GM12865 (cell line): ENCODE results near the gene UVRAG.

ENCODE experiments used
- DNase-seq: peaks from one replicate; pipeline ENCODE4 v3.0.0; 2010; ENCODE audit warnings: low read depth
- H3K4me3 ChIP-seq: 2 replicates; pipeline ENCODE4 v1.5.1; 2011; ENCODE audit warnings: mild to moderate bottlenecking, low read depth, low read length, control low read depth
- CTCF ChIP-seq: IDR thresholded peaks from 2 replicates; pipeline ENCODE4 v1.5.1; 2011; ENCODE audit warnings: low read length, control low read depth, low read depth, inconsistent platforms; ENCODE audit not compliant: insufficient read depth; ENCODE audit errors: missing control alignments

UVRAG gene

GRCh38 chr11:76151556-76152085 is 336.6 kb downstream of the UVRAG start:
- H3K4me3 ChIP-seq = peak overlapping the region; percentile 13; the same call in 1 of the 2 replicates
- DNase-seq = no peak
- no peak for TF ChIP-seq CTCF

- TF ChIP-seq CTCF = peak; percentile 97
- peak; percentile 91 for DNase-seq
- H3K4me3 ChIP-seq = peak overlapping the region; percentile 35
Observed at GRCh38 chr11:76152086-76152681, 337.2 kb downstream of the UVRAG start.

DNA sequence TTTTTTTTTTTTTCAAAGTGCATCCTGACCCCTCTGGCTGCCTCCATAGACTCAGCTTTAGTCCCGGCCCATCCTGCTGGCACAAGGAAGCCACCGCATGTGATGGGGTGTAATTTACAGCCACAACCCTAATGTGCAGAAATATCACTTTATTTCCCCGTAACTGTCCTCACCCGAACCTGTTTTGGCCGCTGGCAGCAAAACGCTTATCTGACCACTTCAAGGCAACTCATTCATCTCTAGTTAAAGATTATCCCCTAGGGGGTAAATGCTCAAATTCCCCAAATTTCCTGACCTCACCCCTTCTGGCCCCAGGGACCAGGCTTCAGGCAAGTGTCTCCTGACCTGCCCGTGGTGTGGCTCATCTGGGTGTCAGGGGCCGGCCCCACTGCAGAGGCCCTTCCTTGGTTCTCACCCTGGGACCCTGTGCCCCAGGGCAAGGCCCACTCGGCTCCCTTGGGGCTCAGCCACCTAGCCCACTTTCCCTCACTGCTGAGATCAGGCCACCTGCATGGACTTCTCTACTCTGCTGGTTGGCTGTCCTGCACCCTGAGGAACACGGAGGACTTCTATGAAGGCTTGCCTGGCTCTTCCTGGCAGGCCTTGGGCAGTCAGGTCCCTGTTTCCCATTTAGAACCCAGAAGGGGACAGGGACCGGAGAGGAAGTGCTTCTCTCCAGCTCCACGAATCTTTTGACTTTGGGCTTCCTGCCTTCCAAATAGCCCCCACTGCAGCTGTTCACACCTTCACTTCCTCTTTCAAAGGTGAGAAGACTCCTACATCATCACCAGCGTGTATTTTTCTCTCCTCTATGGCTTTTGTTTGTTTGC is 337.9 kb downstream of the UVRAG start:
- no peak for TF ChIP-seq CTCF
- no peak overlapping the region; the same call in 1 of the 2 replicates for H3K4me3 ChIP-seq
- DNase-seq = peak; percentile 72

DNA sequence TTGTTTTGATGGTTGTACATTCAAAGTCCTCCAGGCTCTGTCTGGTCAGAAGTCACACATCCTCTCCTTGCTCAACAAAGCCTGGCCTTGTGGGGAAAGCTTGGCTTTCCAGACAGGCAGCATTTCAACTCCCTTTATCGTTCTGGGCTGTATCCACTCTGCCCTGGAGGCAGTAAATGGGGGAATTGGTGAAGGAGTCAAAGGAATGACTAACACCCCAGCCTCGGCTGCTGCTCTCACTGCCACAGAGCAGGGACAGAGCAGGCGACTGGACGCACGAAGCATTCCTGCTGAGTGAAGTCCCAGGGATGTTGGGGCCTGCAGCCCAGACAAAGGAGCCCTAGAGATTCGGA is 338.5 kb downstream of the UVRAG start:
- no peak for TF ChIP-seq CTCF
- DNase-seq = no peak
- H3K4me3 ChIP-seq = no peak overlapping the region

DNA sequence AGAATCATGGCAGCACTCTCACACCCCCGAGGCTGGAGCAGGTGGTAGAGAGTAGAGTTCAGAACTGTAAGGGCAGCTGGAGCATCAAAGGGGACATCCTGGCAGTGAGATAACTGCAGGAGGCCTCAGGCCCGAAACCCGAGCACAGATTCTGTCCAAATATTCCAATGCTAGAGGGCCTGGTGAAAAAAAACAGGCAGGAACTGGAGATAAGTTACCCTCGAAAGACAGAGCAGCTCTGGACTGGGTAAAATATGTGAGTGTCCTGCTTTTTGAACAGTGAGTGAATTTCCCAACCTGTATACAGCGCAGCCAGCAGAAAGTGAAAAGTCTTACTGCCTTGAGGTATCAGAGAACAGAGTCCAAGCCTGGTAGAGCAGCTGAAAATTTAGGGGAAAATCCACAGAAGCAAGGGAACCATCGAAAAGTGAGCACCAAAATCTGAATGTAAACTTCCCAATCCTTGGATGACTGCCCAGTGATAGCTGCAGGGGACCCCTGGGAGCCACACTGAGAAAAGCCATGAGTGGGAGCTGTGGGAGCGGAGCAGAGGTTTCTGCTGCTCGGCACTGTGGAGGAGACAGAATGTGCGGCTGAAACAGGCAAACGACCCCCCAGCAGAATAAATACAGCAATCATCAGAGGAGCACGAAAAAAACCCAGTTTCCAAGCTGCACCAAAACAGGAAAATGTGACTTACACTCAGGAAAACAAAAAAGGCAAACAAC is 340.7 kb downstream of the UVRAG start:
- no peak for DNase-seq
- H3K4me3 ChIP-seq = no peak overlapping the region
- no peak for TF ChIP-seq CTCF

GRCh38 chr11:76156971-76157427 is 342.0 kb downstream of the UVRAG start:
- H3K4me3 ChIP-seq = no peak overlapping the region
- TF ChIP-seq CTCF = no peak
- DNase-seq = no peak
